SK-N-SH (cell line): ENCODE results near the gene TPRG1L. TPM values are rescaled to one million over a fixed set of nuclear protein-coding genes. Genes with fewer than 3 reads are reported as not detected.

Source experiments
- CTCF ChIA-PET: fragments of 300-600, 350-600 bp; formaldehyde crosslinking; extraction: SDS; loops from one replicate; lab custom pipeline; 2021; lab: Yijun Ruan, JAX
- POLR2A ChIA-PET: fragments of 350-600 bp; sonication (Branson Sonifier 250); formaldehyde crosslinking; extraction: SDS; loops from one replicate; lab custom pipeline; 2020; ENCODE audit warnings: antibody characterized with exemption, inconsistent platforms; lab: Yijun Ruan, JAX
- DNase-seq: peaks from one replicate; pipeline ENCODE4 v3.0.0; 2012
- H2AFZ ChIP-seq: fragments of 200-600 bp; sonication (generic); 2 replicates; pipeline ENCODE4 v1.8.1; 2016; ENCODE audit warnings: antibody characterized with exemption, mild to moderate bottlenecking, low read depth
- H3F3A ChIP-seq: fragments of 200-600 bp; sonication (generic); replicated peaks from 2 replicates; pipeline ENCODE3; 2016; ENCODE audit warnings: antibody characterized with exemption, mild to moderate bottlenecking; ENCODE audit not compliant: insufficient read depth
- H3K27ac ChIP-seq, 2 experiments: fragments of 200-500 bp in 1 of 2; fragments of 200-600 bp in 1 of 2; sonication (Bioruptor generic) in 1 of 2; sonication (generic), shearing (Covaris generic) in 1 of 2; 2 replicates each; pipeline versions ENCODE4 v1.5.1 to v1.6.1; 2014 to 2016; ENCODE audit warnings: low read depth in 2 of 2, inconsistent platforms in 1 of 2, low read length in 1 of 2, mild to moderate bottlenecking in 1 of 2, mixed read lengths in 1 of 2
- H3K27me3 ChIP-seq: fragments of 200-600 bp; sonication (generic), shearing (Covaris generic); 2 replicates; pipeline ENCODE4 v1.6.1; 2016; ENCODE audit warnings: mixed run types; ENCODE audit not compliant: insufficient read depth
- H3K36me3 ChIP-seq, 2 experiments: fragments of 200-500 bp in 1 of 2; fragments of 200-600 bp in 1 of 2; sonication (Bioruptor generic) in 1 of 2; sonication (generic) in 1 of 2; replicated peaks in 1 of 2; 2 replicates each; pipeline versions ENCODE3 to v1.5.1; 2014 to 2016; ENCODE audit warnings: low read length in 1 of 2, mild to moderate bottlenecking in 1 of 2; ENCODE audit not compliant: insufficient read depth in 2 of 2, control insufficient read depth in 1 of 2
- H3K4me1 ChIP-seq, 2 experiments: fragments of 200-500 bp in 1 of 2; fragments of 200-600 bp in 1 of 2; sonication (Bioruptor generic) in 1 of 2; sonication (generic), shearing (Covaris generic) in 1 of 2; 2 replicates each; pipeline versions ENCODE4 v1.5.1 to v1.6.1; 2014 to 2016; ENCODE audit warnings: low read depth in 1 of 2, low read length in 1 of 2, mixed run types in 1 of 2; ENCODE audit not compliant: insufficient read depth in 2 of 2, control insufficient read depth in 1 of 2
- H3K4me2 ChIP-seq: fragments of 200-600 bp; sonication (generic), shearing (Covaris generic); 2 replicates; pipeline ENCODE4 v1.6.1; 2017; ENCODE audit warnings: mixed run types
- H3K4me3 ChIP-seq, 2 experiments: fragments of 200-500 bp in 1 of 2; fragments of 200-600 bp in 1 of 2; sonication (Bioruptor generic) in 1 of 2; sonication (generic), shearing (Covaris generic) in 1 of 2; 2 replicates each; pipeline versions ENCODE4 v1.5.1 to v1.8.1; 2014 to 2016; ENCODE audit warnings: low read depth in 2 of 2, inconsistent platforms in 1 of 2, low read length in 1 of 2, mild to moderate bottlenecking in 1 of 2, mixed read lengths in 1 of 2, moderate library complexity in 1 of 2
- H3K79me2 ChIP-seq: fragments of 200-600 bp; sonication (generic); 2 replicates; pipeline ENCODE4 v1.8.1; 2017; ENCODE audit warnings: mild to moderate bottlenecking; ENCODE audit not compliant: insufficient read depth
- H3K9ac ChIP-seq: fragments of 200-600 bp; sonication (generic); 2 replicates; pipeline ENCODE4 v1.6.1; 2017; ENCODE audit warnings: mixed run types
- H3K9me2 ChIP-seq: fragments of 200-600 bp; sonication (generic); 2 replicates; pipeline ENCODE4 v1.6.1; 2017; ENCODE audit warnings: mixed run types
- H3K9me3 ChIP-seq: fragments of 200-600 bp; sonication (generic); 2 replicates; pipeline ENCODE4 v1.6.1; 2017; ENCODE audit warnings: mixed run types, mild to moderate bottlenecking, moderate library complexity
- H4K20me1 ChIP-seq: fragments of 200-600 bp; sonication (generic); 2 replicates; pipeline ENCODE4 v1.6.1; 2017; ENCODE audit warnings: mild to moderate bottlenecking, mixed run types; ENCODE audit not compliant: insufficient read depth
- CHD2 ChIP-seq: fragments of 150-350 bp; IDR thresholded peaks from 2 replicates; pipeline ENCODE4 v1.6.1; 2018; ENCODE audit warnings: low read length; ENCODE audit not compliant: partially characterized antibody
- FOSL2 ChIP-seq: IDR thresholded peaks from 2 replicates; pipeline ENCODE4 v1.4.0; 2012; ENCODE audit warnings: low read depth, mild to moderate bottlenecking, moderate library complexity, borderline replicate concordance
- MXI1 ChIP-seq: IDR thresholded peaks from 2 replicates; pipeline ENCODE4 v1.6.1; 2012; ENCODE audit warnings: mild to moderate bottlenecking, low read depth, low read length, improper control_type of control experiment
- NFIC ChIP-seq: IDR thresholded peaks from 2 replicates; pipeline ENCODE4 v1.4.0; 2012; ENCODE audit warnings: borderline replicate concordance
- NRF1 ChIP-seq: IDR thresholded peaks from 2 replicates; pipeline ENCODE4 v1.6.1; 2012; ENCODE audit warnings: low read depth, mild to moderate bottlenecking, low read length
- REST ChIP-seq: IDR thresholded peaks from 2 replicates; pipeline ENCODE4 v1.6.1; 2012; ENCODE audit warnings: mild to moderate bottlenecking, low read depth, low read length, moderate library complexity
- TAF1 ChIP-seq: IDR thresholded peaks from 2 replicates; pipeline ENCODE4 v1.6.1; 2012; ENCODE audit warnings: low read depth, mild to moderate bottlenecking, low read length, moderate library complexity, borderline replicate concordance
- USF1 ChIP-seq: IDR thresholded peaks from 2 replicates; pipeline ENCODE4 v1.4.0; 2012; ENCODE audit warnings: low read depth, borderline replicate concordance
- WGBS: methylation state at CpG from one replicate; pipeline ENCODE4 v1.1.6; 2017; ENCODE audit warnings: low lambda C conversion rate; 5-methylcytosine and 5-hydroxymethylcytosine counted together
- polyA plus RNA-seq, 3 experiments: library from polyadenylated mRNA; depleted of rRNA; stranded (reverse); fragments of >200 nt; gene quantifications; 2 replicates each; pipeline ENCODE4 v1.2.3, GENCODE V29; 2012
- TF ChIP-seq, protein P1 (sequence below): fragments of 200-600 bp; sonication (generic); IDR thresholded peaks from 2 replicates; pipeline ENCODE4 v1.6.1; 2017; ENCODE audit warnings: antibody characterized with exemption, mild to moderate bottlenecking, moderate library complexity

TPRG1L gene
- polyA plus RNA-seq, 1 of the 3 experiments (the other 2 are of a cell fraction) = 25.9 TPM

DNA sequence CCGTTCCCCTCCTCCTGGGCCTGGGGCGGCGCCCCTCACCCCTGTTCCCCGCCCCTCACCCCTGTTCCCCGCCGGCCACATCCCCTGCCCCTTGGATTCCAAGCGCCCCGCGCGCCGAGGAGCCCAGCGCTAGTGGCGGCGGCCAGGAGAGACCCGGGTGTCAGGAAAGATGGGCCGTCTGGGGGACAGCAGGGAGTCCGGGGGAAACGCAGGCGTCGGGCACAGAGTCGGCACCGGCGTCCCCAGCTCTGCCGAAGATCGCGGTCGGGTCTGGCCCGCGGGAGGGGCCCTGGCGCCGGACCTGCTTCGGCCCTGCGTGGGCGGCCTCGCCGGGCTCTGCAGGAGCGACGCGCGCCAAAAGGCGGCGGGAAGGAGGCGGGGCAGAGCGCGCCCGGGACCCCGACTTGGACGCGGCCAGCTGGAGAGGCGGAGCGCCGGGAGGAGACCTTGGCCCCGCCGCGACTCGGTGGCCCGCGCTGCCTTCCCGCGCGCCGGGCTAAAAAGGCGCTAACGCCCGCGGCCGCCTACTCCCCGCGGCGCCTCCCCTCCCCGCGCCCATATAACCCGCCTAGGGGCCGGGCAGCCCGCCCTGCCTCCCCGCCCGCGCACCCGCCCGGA is 27.2 kb downstream of the TPRG1L start, which contains the start of gene TP73:
Gene TP73 (plus strand): TSS at position 587 of the 618 bp plus-strand sequence. CDS start 29,850 bp downstream, outside the sequence.
- Histone ChIP-seq H2AFZ (no peak within 1 kb of the TSS), H3K36me3 (peaks cover 8 to 10% of the 10 kb centered on the region in 2 experiments), H3K4me1 (peaks cover 0 to 12% of the 10 kb centered on the region in 2 experiments; a peak in 2 of 4 replicates), H3F3A (no peaks in the 10 kb centered on the region), H3K9me2 (no peaks in the 10 kb centered on the region), H3K79me2 (peaks cover 19% of the 10 kb centered on the region), H3K4me2 (no peak within 1 kb of the TSS), H3K9me3 (no peaks in the 10 kb centered on the region), H3K27me3 (no peaks in the 10 kb centered on the region; the same call in 1 of the 2 replicates), H3K9ac (no peak within 1 kb of the TSS; the same call in 1 of the 2 replicates), H4K20me1 (no peaks in the 10 kb centered on the region), H3K27ac (no peak within 1 kb of the TSS)
- CTCF ChIA-PET = interaction anchor here (0.6 to 2.2 kb wide), 8 partner anchors 10 to 1033 kb away, joined by 3 to 10 read pairs (median 6); no protein-coding TSS in a partner anchor
- peak; percentile 88 for DNase-seq
- no CpG with 5 or more reads among the region's 80 CpGs for WGBS
- no peak for TF ChIP-seq FOSL2
- TF ChIP-seq NRF1 = no peak
- 0 out of 2 replicates have a peak, but pooled peaks have one; percentile 17 for TF ChIP-seq MXI1
- TF ChIP-seq NFIC = no peak
- TF ChIP-seq TAF1 = no peak
- no peak for TF ChIP-seq REST
- TF ChIP-seq USF1 = no peak
- TF ChIP-seq, all 33 proteins: peak for 1
- POLR2A ChIA-PET = interaction anchor here (0.7 to 1.5 kb wide), 3 partner anchors 24 to 101 kb away, joined by 3 to 4 read pairs (median 3); no protein-coding TSS in a partner anchor
- H3K4me3 ChIP-seq = peak within 1 kb of the TSS in 1 of 2 experiments; percentile 41; a peak in 3 of 4 replicates

GRCh38 chr1:3652548-3653285 is 27.9 kb downstream of the TPRG1L start:
- H3K27me3 ChIP-seq = peaks cover 4% of the 10 kb centered on the region; the same call in 1 of the 2 replicates
- H3K79me2 ChIP-seq = peaks cover 19% of the 10 kb centered on the region
- CTCF ChIA-PET = interaction anchor here (0.6 to 2.4 kb wide), 11 partner anchors 9 to 1033 kb away, joined by 3 to 10 read pairs (median 6); no protein-coding TSS in a partner anchor
- no peaks in the 10 kb centered on the region for H3F3A ChIP-seq
- no peaks in the 10 kb centered on the region for H4K20me1 ChIP-seq
- H3K9ac ChIP-seq = no peak overlapping the region; the same call in 1 of the 2 replicates
- H2AFZ ChIP-seq = no peak overlapping the region
- H3K27ac ChIP-seq = no peak overlapping the region
- TF ChIP-seq CHD2 (peak; percentile 72), NRF1 (no peak)
- TF ChIP-seq, protein P1, sequence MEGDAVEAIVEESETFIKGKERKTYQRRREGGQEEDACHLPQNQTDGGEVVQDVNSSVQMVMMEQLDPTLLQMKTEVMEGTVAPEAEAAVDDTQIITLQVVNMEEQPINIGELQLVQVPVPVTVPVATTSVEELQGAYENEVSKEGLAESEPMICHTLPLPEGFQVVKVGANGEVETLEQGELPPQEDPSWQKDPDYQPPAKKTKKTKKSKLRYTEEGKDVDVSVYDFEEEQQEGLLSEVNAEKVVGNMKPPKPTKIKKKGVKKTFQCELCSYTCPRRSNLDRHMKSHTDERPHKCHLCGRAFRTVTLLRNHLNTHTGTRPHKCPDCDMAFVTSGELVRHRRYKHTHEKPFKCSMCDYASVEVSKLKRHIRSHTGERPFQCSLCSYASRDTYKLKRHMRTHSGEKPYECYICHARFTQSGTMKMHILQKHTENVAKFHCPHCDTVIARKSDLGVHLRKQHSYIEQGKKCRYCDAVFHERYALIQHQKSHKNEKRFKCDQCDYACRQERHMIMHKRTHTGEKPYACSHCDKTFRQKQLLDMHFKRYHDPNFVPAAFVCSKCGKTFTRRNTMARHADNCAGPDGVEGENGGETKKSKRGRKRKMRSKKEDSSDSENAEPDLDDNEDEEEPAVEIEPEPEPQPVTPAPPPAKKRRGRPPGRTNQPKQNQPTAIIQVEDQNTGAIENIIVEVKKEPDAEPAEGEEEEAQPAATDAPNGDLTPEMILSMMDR = no peak
- TF ChIP-seq, all 33 proteins: peak for 1
- POLR2A ChIA-PET = interaction anchor here (0.6 to 1.5 kb wide), 4 partner anchors 11 to 102 kb away, joined by 3 to 4 read pairs (median 3); no protein-coding TSS in a partner anchor
- Histone ChIP-seq H3K36me3 (peaks cover 4 to 6% of the 10 kb centered on the region in 2 experiments), H3K4me3 (peak overlapping the region in 1 of 2 experiments; percentile 41; a peak in 3 of 4 replicates), H3K4me2 (no peak overlapping the region), H3K9me2 (no peaks in the 10 kb centered on the region), H3K9me3 (no peaks in the 10 kb centered on the region), H3K4me1 (peaks cover 0 to 12% of the 10 kb centered on the region in 2 experiments; a peak in 2 of 4 replicates)
- WGBS = 15% methylated on average over 13 of the region's 68 CpGs
- DNase-seq = peak; percentile 76
